GM12801 (cell line): ENCODE measurements around the gene THSD4.

Experiments used
- CTCF ChIP-seq: IDR thresholded peaks from one replicate; pipeline ENCODE4 v1.5.1; 2011; ENCODE audit warnings: control low read depth; ENCODE audit not compliant: insufficient read length; ENCODE audit errors: extremely low read depth

Gene THSD4

GRCh38 chr15:71739355-71739754 lies 624.1 kb downstream of the THSD4 start:
- TF ChIP-seq CTCF = no peak

GRCh38 chr15:71742964-71743363 lies 627.7 kb downstream of the THSD4 start:
- TF ChIP-seq CTCF = no peak

GRCh38 chr15:71743861-71744382 lies 628.7 kb downstream of the THSD4 start:
- TF ChIP-seq CTCF = peak; percentile 30

- TF ChIP-seq CTCF = no peak
These were observed 631.4 kb downstream of the THSD4 start for GRCh38 chr15:71746719-71747118.

- TF ChIP-seq CTCF = no peak
These were observed 632.1 kb downstream of the THSD4 start for GRCh38 chr15:71747128-71748083.

GRCh38 chr15:71748293-71748718 lies 633.0 kb downstream of the THSD4 start:
- TF ChIP-seq CTCF = no peak

GRCh38 chr15:71749500-71749899 lies 634.2 kb downstream of the THSD4 start:
- TF ChIP-seq CTCF = no peak
